Hematopoietic multipotent progenitor cell (in vitro differentiated cells): Measurements from ENCODE around the gene NANOS2. TPM values are rescaled to one million over a fixed set of nuclear protein-coding genes. Genes with fewer than 3 reads are reported as not detected.

ENCODE experiments used
- DNase-seq, 3 donors: peaks; one replicate each; pipeline ENCODE4 v3.0.0-alpha.2; 2011 to 2015; ENCODE audit warnings: low read depth in 2 of 3, low spot score in 2 of 3
- total RNA-seq: library from RNA; depleted of rRNA; stranded (reverse); fragments of >200 nt; gene quantifications from one replicate; pipeline ENCODE4 v1.2.3, GENCODE V29; 2012

NANOS2 gene
- not detected for total RNA-seq

- DNase-seq = no peak
These were observed at the start of gene NANOS2 for GRCh38 chr19:45913874-45914830. Gene NANOS2, minus strand, starts transcription at chr19:45914778. Its CDS starts 85 bp downstream, at chr19:45914693.

GRCh38 chr19:45962021-45962420, 47.4 kb upstream of the NANOS2 start:
- DNase-seq = no peak

- DNase-seq = no peak
These were observed 46.1 kb upstream of the NANOS2 start for GRCh38 chr19:45960595-45961235.

GRCh38 chr19:45959517-45960025, 45.0 kb upstream of the NANOS2 start:
- no peak for DNase-seq

GRCh38 chr19:45958769-45959516, 44.4 kb upstream of the NANOS2 start:
- no peak for DNase-seq

GRCh38 chr19:45958320-45958719, 43.7 kb upstream of the NANOS2 start:
- DNase-seq = no peak

- peak in 2 of 3 donors; percentile 18 to 44 for DNase-seq
These were observed 41.5 kb upstream of the NANOS2 start for GRCh38 chr19:45955905-45956608.

- DNase-seq = no peak
These were observed 39.6 kb upstream of the NANOS2 start for GRCh38 chr19:45954156-45954555.

- no peak for DNase-seq
These were observed 39.1 kb upstream of the NANOS2 start for GRCh38 chr19:45953676-45954075.

- DNase-seq = peak in 2 of 3 donors; percentile 53 to 62
These were observed 38.3 kb upstream of the NANOS2 start for GRCh38 chr19:45952686-45953505.

- no peak for DNase-seq
These were observed 37.7 kb upstream of the NANOS2 start for GRCh38 chr19:45952341-45952685.

- DNase-seq = no peak
These were observed 33.3 kb upstream of the NANOS2 start for GRCh38 chr19:45947926-45948325.

- DNase-seq = no peak
These were observed 25.9 kb upstream of the NANOS2 start for GRCh38 chr19:45940515-45940805.

GRCh38 chr19:45939792-45940514, 25.4 kb upstream of the NANOS2 start:
- no peak for DNase-seq

- DNase-seq = no peak
These were observed 24.2 kb upstream of the NANOS2 start for GRCh38 chr19:45938733-45939319.

GRCh38 chr19:45935267-45935666, 20.7 kb upstream of the NANOS2 start:
- DNase-seq = no peak

- no peak for DNase-seq
These were observed 20.1 kb upstream of the NANOS2 start for GRCh38 chr19:45934551-45935230.

GRCh38 chr19:45933759-45934158, 19.2 kb upstream of the NANOS2 start:
- DNase-seq = no peak
